GM12872 (cell line): Measurements from ENCODE around the gene CD86.

Source experiments
- TF ChIP-seq, protein P1 (sequence below): IDR thresholded peaks from 3 replicates; pipeline ENCODE4 v1.5.1; 2011; ENCODE audit warnings: low read depth, mild to moderate bottlenecking, low read length, moderate library complexity; ENCODE audit not compliant: insufficient read depth

Gene CD86

DNA sequence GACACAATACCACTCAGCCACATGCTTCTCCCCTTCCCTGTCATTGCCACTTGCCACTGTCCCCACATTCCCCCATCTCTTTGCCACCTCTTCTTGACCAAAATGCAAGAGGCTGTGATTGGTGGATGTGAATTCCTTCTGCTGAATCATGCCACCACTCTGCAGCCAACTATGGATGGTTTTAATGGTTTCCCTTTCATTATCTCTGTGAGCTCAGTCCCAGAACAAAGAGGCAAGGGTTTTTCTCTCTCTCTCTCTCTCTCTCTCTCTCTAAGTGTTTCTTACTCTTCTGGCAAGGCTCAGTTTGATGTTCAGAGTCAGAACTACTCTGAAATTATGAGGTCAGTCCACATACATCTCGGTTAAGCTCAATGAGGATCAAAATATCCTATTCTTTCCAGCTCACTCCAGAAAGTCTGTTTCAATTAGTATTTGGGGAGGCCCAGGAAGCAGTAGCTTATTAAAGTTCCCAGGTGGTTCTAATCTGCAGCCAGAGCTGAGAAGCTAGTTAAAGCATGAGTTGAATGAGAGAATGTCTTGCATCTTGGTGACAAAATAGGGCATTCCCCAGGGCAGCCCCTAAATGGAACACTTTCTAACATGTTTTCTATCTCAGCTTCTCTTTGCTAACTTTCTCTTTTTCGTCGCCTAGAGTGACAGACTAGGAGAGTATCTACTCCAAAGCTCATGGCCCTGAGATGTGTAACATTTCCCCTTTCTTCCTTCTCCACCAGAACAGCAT is 24.6 kb upstream of the CD86 start:
- TF ChIP-seq, protein P1, sequence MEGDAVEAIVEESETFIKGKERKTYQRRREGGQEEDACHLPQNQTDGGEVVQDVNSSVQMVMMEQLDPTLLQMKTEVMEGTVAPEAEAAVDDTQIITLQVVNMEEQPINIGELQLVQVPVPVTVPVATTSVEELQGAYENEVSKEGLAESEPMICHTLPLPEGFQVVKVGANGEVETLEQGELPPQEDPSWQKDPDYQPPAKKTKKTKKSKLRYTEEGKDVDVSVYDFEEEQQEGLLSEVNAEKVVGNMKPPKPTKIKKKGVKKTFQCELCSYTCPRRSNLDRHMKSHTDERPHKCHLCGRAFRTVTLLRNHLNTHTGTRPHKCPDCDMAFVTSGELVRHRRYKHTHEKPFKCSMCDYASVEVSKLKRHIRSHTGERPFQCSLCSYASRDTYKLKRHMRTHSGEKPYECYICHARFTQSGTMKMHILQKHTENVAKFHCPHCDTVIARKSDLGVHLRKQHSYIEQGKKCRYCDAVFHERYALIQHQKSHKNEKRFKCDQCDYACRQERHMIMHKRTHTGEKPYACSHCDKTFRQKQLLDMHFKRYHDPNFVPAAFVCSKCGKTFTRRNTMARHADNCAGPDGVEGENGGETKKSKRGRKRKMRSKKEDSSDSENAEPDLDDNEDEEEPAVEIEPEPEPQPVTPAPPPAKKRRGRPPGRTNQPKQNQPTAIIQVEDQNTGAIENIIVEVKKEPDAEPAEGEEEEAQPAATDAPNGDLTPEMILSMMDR = no peak

DNA sequence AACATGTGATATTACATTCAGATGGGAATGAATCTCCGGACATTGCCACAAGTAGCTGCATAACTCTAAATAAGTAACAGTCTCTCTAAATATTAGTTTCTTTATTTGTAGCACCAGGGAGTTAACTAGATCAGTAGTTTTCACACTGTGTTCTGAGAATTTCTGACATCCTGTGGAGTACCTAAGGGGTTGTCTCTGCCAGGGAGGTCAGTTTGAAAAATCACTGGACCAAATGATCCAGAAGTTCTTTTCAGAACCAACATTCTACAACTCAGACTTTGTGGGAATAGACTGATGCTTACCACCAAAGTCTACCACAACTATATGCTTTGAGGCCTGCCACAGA is 24.1 kb upstream of the CD86 start:
- TF ChIP-seq, protein P1 = no peak

- TF ChIP-seq, protein P1 = no peak
Observed at GRCh38 chr3:122032531-122032930, 22.6 kb upstream of the CD86 start.

GRCh38 chr3:122033023-122033422 is 22.1 kb upstream of the CD86 start:
- TF ChIP-seq, protein P1 = no peak

- TF ChIP-seq, protein P1 = no peak
Observed at GRCh38 chr3:122052968-122053367, 2.2 kb upstream of the CD86 start.

DNA sequence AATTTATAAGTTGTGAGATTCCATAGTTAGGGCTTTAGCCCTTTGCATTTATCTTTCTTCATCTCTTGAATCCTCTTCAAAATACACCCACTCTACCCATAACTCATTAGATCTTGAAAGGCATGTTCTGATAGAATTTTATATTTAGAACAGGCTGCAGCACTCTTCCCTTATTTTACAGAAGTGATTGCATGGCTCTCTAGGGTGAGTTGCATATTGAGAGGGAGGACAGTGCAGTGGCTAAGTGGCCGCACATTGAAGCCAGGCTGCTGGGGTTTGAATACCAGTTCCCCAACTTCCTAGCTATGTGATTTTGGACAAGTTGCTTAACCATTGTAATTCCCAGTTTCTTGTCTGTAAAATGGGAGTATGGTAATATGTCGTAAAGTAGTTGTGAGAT is 2.5 kb downstream of the CD86 start:
- TF ChIP-seq, protein P1 = no peak

- TF ChIP-seq, protein P1 = no peak
Observed at GRCh38 chr3:122058294-122058693, 3.1 kb downstream of the CD86 start.
